ENCODE results near the gene SGCA.
A peak's percentile ranks its signal among the peaks of the same experiment; 100 is the strongest.

SGCA gene

DNA sequence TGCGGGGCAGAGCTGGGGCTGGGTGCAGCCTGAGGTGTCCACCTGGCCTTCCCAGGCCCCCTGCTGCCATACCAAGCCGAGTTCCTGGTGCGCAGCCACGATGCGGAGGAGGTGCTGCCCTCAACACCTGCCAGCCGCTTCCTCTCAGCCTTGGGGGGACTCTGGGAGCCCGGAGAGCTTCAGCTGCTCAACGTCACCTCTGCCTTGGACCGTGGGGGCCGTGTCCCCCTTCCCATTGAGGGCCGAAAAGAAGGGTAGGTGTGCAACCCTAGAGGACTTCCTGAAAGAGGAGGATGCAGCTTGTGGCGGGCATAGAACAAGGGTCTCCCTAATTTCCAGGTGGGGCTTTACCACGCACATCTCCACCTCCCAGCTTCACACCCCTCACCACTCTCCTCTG, 2.5 kb downstream of the SGCA start:
- DNase-seq = no peak

DNA sequence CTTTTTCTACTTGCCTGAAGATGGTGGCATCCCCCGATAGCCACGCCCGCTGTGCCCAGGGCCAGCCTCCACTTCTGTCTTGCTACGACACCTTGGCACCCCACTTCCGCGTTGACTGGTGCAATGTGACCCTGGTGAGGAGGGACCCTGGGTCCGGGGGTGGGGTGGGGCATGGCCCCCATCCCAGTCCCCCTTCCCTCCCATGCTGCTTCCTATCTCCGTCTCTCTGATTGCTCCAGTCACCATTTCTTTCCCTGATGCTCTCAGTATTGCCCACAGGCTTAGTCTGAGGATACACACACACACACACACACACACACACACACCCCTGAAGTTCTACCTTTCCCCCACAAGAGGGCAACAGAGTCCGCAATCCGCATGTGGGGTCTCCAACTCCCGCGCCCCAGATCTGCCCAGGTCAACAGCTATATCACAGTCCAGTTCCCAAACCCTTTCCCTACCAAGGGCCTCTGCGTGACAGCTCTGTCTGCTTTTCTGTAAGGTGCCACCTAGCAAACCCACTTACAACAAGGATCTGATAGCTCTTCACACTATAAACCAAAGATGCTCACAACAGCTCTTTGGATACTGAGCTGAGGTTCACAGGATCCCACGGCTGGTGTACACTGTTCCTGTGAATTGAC, 3.4 kb downstream of the SGCA start:
- DNase-seq = peak; percentile 85

DNA sequence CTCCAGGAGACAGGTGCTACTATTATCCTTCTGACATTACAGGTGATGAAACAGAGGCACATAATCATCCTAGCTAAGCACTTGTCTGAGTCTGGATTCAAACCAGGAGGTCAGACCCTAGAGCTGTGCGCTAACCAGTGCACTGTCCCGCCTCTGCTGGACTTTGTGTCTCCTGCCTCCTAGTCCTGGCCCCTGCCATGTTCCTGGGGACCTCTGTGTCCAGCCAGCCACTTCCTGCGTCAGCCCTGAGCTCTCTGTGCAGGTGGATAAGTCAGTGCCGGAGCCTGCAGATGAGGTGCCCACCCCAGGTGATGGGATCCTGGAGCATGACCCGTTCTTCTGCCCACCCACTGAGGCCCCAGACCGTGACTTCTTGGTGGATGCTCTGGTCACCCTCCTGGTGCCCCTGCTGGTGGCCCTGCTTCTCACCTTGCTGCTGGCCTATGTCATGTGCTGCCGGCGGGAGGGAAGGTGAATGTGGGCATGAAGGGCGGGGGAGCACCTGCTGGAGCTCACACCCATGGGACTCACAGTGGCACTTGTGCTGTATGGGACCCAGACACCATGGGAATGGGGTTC, 4.2 kb downstream of the SGCA start:
- DNase-seq = no peak

DNA sequence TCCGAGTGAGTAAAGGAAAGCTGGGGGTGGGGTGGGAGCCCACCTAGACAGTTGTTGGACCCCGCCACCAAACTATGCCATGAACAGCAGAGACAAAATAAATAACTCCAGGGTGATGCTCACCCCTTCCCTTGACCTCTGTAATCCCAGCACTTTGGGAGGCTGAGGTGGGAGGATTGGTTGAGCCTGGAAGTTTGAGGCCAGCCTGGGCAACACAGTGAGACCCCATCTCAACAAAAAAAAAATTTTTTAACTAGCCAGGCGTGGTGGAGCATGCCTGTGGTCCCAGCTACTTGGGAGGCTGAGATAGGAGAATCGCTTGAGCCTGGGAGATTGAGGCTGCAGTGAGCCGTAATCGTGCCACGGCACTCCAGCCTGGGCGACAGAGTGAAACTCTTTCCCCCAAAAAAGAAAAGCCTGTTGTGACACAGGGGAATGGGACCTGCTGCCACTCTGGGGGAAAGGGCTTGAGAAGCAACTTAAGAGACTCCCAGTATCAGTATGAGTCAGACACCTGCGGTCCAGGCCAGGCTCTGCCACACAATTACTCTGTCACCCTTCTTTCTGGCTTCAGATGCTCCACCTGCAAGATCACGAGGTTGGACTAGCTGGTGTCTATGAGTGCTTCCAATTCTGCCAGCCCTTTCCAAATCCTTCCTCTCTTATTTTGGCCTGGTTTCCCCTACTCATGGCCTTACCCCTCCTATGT, 5.0 kb downstream of the SGCA start:
- DNase-seq = no peak

DNA sequence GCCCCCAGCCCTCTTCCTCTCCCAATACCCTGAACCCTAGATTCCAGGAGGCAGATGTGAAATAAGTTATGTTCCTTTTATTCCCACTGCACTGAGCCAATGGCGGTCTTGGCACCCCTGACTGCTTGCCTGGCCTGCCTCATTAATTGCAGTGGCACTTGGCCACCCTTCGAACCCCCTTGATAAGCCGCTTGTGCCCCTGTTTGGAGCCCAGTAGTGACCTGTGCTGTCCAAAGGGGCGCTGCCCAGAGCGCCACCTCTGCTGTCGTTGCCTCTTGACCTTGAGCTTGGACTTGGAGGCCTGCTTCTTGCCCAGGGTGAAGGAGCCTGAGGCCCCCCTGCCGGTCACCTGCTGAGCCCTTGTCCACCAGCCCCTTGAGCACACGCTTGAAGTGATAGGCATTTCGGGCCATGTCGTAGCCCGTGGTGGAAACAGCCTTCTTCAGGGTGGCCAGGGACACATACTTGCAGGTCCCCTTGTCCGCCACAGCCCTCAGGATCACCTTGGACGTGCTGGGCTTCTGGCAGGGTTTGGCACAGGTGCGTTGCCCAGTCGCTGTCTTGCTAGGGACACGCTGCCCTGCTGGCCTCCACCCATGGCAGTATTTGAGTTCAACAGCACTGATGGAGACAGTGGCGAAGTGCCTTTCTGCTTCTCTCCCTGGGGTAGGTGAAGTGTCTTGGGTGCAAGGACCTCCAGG, 5.7 kb downstream of the SGCA start:
- peak; percentile 43 for DNase-seq

DNA sequence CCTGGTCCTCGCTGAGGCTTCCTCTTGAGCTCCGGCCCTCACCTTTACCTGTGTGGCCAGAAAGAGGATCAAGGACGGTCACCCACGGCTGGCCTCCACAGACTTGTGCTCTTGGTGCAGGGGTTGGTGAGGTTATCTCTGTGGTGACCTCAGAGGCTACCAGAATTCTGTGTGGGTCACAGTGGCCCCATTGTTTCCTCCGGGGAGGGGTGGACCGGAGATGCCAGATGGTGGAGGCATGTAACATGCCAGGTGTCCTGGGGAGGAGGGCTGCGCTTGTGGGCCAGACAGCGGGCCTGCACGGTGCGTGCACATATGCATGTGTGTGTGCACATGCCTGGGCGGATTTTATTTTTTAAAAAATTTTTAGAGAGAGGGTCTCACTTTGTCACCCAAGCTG, 6.3 kb downstream of the SGCA start:
- peak; percentile 45 for DNase-seq

DNA sequence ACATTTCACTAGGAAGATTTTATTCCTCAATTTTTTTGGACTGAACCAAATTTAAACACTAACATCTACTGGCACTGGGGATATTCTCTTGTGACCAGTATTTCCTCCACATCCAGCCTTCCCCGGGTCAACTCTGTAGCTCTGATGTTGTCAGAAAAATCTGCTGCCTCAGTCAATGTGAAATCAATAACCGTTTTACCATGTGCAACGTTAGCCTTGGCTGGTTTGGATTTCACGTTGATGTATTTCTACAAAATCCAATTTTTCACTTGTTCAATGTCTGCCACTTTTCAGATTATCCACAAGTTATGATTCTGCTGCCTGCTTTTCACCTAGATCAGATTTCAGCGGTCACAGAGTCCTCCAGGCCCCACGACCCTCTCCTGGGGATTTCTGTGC, 7.1 kb downstream of the SGCA start:
- no peak for DNase-seq

DNA sequence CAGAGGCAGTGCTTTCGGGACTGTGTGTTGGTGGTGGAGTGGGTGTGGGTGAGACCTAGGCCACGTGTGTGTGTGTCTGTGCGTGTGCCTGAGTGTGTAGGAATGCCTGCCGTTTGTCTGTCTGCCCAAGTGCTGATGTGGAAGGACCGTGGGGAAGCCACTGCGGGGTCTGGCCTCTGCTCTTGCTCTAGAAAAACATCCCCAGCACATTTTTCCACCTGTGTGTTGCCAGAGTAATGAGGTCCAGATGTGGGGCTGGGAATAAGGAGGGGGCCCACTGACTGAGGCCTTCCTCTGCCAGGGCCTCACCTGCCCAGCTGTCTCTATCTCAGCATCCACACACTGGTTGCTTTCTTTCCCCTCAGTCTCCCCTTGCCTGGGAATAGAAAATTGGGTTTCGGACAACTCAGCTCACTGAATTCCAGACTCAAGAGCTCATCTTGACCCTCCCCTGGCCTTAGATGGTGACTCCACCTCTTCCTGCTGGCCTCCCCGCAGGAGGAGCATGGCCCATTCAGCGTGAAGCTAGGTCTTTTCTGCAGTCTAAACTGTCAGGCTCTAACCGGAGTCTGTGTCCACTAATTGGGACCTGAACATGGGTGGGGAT, 7.6 kb downstream of the SGCA start:
- peak; percentile 91 for DNase-seq

DNA sequence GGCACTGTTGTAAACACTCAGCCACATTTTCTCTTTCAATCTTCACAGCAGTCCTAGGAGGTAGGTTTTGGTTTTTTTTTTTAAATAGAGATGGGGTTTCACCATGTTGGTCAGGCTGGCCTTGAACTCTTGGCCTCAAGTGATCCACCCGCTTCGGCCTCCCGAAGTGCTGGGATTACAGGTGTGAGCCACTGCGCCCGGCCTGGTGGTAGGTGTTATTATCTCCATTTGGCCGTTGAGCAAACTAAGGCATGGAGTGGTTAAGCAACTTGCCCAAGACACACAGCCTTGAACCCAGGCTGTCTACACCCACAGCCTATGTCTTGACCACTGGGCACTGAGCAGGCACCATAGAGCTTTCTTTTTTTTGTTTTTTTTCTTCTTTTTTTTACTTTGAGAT, 8.6 kb downstream of the SGCA start:
- DNase-seq = no peak

DNA sequence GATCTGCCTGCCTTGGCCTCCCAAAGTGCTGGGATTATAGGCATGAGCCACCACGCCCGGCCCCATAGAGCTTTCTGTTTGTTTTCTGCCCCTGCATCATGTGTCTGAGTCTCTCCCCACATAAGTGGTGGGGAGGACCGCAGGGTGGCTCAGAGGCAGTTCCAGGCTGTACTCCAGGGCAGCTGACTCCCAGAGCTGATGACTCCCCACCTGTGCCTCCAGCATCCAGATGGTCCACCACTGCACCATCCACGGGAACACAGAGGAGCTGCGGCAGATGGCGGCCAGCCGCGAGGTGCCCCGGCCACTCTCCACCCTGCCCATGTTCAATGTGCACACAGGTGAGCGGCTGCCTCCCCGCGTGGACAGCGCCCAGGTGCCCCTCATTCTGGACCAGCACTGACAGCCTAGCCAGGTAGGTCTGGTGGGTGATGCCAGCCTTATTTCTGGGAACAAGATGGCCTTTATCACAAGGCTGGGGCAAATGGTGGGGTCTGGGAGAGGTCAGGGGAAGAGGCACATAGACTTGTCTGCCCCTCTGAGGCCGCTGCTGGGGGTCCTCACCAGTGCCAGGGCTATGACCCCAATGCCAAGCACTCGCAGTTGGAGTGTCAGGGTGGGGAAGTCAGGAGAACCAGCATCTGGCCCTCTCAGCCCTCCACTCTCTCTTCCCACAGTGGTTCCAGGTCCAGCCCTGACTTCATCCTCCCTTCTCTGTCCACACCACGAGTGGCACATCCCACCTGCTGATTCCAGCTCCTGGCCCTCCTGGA, 9.4 kb downstream of the SGCA start:
- peak; percentile 41 for DNase-seq

DNA sequence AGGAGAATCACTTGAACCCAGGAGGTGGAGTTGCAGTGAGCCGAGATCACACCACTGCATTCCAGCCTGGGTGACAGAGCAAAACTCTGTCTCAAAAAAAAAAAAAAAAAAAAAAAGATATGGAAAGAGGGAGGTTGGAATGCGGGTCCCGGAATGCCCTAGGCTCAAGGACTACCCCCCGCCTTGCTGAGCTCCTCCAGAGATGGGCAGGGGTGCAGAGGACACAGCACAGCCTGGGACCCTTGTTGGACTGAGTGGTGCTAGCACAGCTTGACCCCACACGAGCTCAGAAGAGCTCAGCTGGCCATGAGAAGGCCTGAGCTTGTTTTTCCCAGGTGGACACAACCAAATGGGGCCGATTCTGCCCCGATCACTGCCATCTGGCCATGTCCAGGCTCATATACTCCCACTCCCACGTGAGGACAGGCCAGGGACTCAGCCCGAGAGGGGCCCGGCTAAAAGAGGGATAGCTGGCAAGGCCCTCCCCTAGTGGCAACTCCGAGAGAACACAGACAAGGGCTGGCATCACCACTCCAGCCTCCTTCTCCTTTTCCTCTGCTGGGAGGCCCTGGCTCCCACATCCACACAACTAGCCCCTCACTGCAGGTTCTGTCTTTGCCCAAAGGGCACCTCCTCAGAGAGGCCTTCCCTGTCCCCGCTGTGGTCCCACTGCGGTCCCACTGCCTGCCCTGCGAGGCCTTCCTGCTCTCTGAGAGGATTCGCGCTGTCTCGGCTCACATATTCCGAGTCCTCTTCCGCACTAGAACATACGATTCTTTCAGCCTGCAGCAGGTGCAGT, 11.0 kb downstream of the SGCA start:
- peak; percentile 38 for DNase-seq

DNA sequence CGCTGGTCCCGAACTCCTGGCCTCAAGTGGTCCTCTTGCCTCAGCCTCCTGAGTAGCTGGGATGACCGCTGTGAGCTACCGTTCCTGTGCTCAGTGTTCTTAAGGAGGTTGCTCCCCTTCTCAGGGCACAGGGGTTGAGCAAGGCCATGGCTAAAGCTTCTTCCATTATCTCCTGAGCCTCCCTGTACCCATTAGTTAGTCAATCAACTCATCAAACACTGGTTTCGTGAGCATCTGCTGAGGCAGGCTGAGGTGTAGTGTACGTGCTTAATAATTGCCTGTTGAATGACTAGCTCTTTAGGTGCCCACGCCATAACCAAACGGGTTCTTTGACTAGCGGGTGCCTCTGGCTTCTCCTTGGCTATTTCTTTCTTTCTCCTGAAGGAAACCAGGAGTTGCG, 11.7 kb downstream of the SGCA start:
- DNase-seq = no peak

DNA sequence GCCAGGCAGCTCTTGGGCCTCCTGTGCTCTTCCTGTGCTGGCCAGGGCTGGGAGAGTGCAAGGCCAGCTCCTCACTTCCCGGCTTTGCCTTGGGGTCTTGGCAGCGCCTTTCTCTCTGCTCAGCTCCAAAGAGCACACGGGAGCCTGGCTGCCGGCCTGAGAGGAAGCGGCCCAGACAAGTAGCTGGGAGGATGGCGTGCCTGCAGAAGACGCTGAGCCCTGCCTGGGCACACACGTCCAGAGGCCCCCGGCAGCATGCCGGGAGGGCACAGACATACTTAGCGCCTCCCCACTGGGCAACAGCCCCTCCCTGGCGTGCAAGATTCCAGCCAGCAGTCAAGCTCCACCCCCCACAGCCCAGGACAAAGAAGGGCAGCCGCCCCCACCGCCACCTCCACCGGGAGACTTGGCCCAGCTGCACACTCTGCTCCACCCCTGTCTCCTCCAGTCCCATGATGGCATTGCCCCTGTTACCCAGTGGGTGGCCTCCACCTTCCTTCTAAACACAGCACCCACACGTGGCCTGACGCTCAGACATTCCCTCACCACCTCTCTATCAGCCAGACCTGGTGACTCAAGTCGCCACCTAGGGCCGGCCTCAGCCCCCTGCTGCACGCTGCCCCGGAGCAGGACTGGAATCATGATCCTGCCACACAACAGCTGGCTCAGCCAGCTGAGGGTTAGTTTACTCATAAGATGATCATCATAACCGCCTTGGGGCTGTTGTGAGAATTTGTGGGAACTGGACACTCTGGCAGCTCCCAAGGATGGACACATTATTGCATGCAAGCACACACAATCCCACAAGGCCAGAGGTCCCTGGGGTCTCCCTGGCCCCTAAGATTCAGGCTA, 12.4 kb downstream of the SGCA start:
- peak; percentile 91 for DNase-seq

DNA sequence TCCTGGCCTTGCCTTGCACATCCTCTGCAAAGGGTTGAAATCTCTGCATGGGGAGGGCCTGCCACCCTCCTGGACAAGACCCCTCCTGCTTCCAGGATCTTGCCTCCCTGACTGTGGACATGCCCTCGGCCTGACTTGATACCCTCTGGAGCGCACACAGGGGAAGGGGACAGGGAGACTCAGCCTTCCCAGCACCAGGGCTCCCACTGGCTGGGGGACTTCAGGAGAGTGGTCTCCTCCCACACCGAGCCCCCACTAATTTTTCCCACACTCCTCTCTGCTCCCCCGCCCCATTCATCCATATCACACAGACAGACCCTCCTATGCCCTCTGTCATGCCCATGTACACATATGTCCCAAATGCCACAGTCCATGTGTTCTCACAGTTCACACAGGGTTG, 14.3 kb downstream of the SGCA start:
- no peak for DNase-seq

DNA sequence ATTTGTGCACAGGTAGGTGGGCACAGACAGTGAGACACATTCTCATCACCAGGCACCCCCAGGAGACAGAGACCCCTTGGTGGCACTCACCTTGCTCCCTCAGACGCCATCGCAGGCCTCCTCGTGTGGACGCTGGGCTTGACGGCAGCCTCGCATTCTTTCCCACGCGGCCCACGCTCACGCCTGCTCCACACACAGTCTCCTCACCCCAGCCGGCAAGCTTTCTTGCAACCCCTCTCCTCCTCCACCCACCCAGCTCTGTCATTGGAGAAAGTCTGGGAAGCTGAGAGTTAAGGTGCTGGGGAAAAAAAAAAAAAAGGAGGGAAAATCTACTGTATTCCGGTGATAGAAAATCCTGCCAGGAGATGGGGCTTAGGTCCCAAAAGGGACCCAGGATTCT, 14.8 kb downstream of the SGCA start:
- no peak for DNase-seq

DNA sequence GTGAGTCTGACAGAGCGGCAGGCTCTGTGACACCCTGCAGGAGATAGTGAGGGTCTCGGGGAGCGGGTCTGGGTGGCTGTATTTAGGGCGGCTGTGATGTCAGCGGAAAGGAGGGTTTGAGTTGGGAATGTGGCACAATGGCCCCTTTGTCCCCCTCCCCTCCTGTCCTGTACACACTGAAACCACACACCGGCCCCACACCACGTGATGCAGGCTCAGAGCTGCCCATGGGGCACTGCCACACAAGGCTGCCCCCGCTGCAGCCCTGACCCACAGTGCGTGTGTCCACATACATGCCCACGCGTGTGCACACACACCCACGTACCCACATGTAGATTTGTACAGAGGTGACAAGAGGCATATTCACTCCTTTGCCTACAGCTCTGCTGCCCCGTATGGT, 15.3 kb downstream of the SGCA start:
- DNase-seq = peak; percentile 72

DNA sequence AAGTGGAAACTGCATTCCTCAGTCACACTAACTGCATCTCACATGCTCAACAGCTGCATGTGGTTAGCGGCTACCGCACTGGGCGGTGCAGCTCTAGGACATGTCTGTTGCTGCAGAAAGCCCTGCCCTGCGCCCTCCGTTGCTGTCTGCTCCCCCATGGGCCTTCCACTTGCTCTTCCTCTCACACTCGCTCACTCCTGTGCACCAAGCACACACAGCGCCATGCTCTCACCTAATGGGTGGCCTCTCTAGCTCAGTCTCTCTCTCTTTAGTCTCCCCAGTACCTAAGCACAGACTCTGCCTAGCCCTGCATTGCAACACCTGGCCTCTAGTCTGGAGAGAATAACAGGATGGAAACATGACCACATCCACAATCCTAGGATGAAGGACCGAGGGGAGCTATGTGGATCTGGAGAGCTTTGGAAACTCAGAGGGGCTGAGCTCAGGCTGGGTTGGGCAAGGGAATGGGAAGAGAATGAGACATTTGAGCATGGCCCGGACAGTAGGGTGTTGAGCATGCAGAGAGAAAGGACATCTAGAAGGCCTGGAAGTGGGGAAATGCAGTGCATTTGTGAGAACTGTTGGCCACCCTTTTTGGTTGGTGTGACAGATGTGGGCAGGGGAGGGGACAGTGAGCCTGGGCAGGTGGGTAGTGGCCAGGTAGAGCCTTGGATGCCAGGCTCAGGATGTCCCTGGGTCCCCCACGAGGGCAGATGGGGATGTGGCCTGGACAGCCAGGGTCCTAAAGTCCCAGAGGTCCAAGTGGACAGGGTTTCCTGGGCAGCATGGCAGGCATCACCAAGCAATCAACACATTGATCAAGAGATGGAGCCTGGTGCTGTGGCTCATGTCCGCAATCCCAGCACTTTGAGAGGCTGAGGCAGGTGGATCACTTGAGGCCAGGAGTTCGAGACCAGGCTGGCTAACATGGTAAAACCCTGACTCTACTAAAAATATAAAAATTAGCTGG, 16.1 kb downstream of the SGCA start:
- DNase-seq = peak; percentile 76

DNA sequence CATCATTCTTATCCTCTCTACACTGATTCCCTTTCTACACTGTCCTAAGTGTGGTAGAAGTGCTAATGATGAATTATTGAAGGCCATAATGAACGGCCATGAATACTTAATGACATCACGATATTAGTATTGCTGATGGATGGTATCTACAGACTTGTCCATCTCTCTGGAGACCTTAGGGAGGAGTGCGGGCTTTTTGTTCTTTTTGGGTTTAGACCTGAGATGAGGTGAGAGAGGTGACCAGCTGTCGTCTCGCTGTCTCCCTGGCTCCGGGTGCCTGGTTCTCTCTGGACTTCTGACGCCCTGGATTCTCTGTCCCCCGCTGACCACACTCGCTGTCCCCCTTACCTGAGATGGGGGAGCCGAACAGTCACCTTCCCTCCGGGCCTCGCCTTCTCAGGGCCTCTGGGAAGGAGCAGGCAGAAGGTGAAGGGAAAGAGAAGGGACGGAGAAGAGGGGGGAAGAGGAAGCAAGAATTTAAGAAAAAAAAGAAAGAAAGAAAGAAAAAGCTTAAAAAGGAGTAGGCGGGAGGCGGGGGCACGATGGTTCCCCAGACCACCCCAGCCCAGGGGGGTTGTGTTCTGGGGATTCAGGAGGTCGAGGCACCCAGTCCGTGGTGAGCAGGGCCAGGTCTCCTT, 17.1 kb downstream of the SGCA start:
- DNase-seq = no peak

DNA sequence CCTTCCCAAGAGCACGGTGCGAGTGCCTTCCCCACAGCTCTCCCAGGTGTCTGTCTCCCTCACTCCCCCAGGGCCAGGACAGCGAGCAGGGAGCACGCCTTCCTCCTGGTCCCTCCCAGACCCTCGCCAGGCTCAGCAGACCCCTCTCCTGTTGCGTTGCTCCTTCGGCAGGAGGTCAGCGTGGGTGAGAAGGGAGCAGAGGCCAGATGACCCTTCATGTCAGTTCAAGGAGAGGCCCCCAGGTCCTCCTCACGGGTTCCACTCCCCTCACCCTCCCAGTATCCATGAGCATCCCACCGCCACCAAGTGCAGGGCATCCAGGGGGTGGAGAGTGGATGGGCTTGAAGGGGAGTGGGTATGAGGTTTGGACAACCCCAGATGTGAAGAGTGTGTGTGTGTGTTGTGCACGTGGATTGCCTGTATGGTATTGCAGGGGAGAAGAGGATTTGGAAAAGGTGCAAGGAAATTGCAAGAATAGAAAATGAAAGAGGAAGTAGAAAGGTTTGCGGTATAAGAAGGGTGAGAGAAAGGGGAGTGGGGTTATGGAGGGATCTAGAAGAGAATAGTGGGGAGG, 17.7 kb downstream of the SGCA start:
- DNase-seq = peak; percentile 77

Measured in femur (tissue), 1 donor.